Measurements from ENCODE around the gene RFTN1. TPM values are rescaled to one million over a fixed set of nuclear protein-coding genes. Genes with fewer than 3 reads are reported as not detected.
A peak's percentile ranks its signal among the peaks of the same experiment; 100 is the strongest.

Gene RFTN1
- total RNA-seq, 2 experiments from 2014 or later, result 81.8 to 152 TPM

- peak overlapping the region; percentile 93 for H3K27ac ChIP-seq (ENCODE audit: low read depth, low read length, poor library complexity, severe bottlenecking)
- POLR2A ChIA-PET, result interaction anchor here (0.6 to 6.8 kb wide), 9 partner anchors 64 to 207 kb away, joined by 3 to 59 read pairs (median 4); no protein-coding TSS in a partner anchor
- H3K4me1 ChIP-seq (ENCODE audit: insufficient read depth, low read length, poor library complexity, severe bottlenecking), result peaks cover 56% of the 10 kb centered on the region
- H3K79me2 ChIP-seq (ENCODE audit: insufficient read depth, low read depth, low read length), result peaks cover 64% of the 10 kb centered on the region
- peaks cover 24% of the 10 kb centered on the region; the same call in 1 of the 2 replicates for H4K20me1 ChIP-seq (ENCODE audit: insufficient read depth, low read length)
- H3K4me2 ChIP-seq (ENCODE audit: low read length), result peak overlapping the region; percentile 99
- intact Hi-C loops (cut with micrococcal nuclease; ENCODE audit: unreplicated experiment), result no loop called here
- TSS peak; percentile 70 for BruUV-seq (replicated peaks)
- H3K9me3 ChIP-seq (ENCODE audit: low read length), result no peaks in the 10 kb centered on the region; the same call in 1 of the 2 replicates
- CTCF ChIA-PET (ENCODE audit: unreplicated experiment), result interaction anchor here (1.0 kb wide), 1 partner anchor 63 kb away, joined by 3 read pairs; no protein-coding TSS in a partner anchor
- TF ChIP-seq CTCF (conservative IDR thresholded peaks at IDR 0.05; ENCODE audit: low read length) (no peak), EZH2phosphoT487 (IDR thresholded peaks at IDR 0.05; ENCODE audit: borderline replicate concordance, low read depth, low read length) (no peak)
- peaks cover 28% of the 10 kb centered on the region for H3K36me3 ChIP-seq (ENCODE audit: insufficient read depth, low read length)
- peak overlapping the region; percentile 72; the same call in 1 of the 2 replicates for H2AFZ ChIP-seq (ENCODE audit: low read length)
- no peak for DNase-seq (ENCODE audit: low spot score)
- peak overlapping the region; percentile 92 for H3K4me3 ChIP-seq (ENCODE audit: low read depth, low read length, poor library complexity, severe bottlenecking)
- H3K9me2 ChIP-seq (ENCODE audit: insufficient read depth, low read length), result no peaks in the 10 kb centered on the region
Measured at GRCh38 chr3:16514021-16514700, 662 bp upstream of the RFTN1 start.

GRCh38 chr3:16512435-16513140, 911 bp downstream of the RFTN1 start:
- intact Hi-C loops (cut with micrococcal nuclease; ENCODE audit: unreplicated experiment), result loop anchor here (1.0 kb wide), 2 partner anchors 79 to 135 kb away; no protein-coding TSS in a partner anchor
- H3K36me3 ChIP-seq (ENCODE audit: insufficient read depth, low read length), result peaks cover 33% of the 10 kb centered on the region
- ChIA-PET CTCF (ENCODE audit: unreplicated experiment) (interaction anchor here (0.7 to 1.2 kb wide), 5 partner anchors 12 to 146 kb away, joined by 3 to 4 read pairs (median 3); no protein-coding TSS in a partner anchor), POLR2A (interaction anchor here (0.6 to 6.8 kb wide), 20 partner anchors 13 to 670 kb away, joined by 3 to 59 read pairs (median 4); no protein-coding TSS in a partner anchor)
- H3K27ac ChIP-seq (ENCODE audit: low read depth, low read length, poor library complexity, severe bottlenecking), result peak overlapping the region; percentile 93
- H3K4me3 ChIP-seq (ENCODE audit: low read depth, low read length, poor library complexity, severe bottlenecking), result peak overlapping the region; percentile 92
- no peaks in the 10 kb centered on the region for H3K9me2 ChIP-seq (ENCODE audit: insufficient read depth, low read length)
- peak overlapping the region; percentile 87 for H3K4me2 ChIP-seq (ENCODE audit: low read length)
- H2AFZ ChIP-seq (ENCODE audit: low read length), result no peak overlapping the region
- BruUV-seq (replicated peaks), result no TSS peak
- DNase-seq (ENCODE audit: low spot score), result peak; percentile 88
- no peak for TF ChIP-seq EZH2phosphoT487 (IDR thresholded peaks at IDR 0.05; ENCODE audit: borderline replicate concordance, low read depth, low read length)
- TF ChIP-seq CTCF (conservative IDR thresholded peaks at IDR 0.05; ENCODE audit: low read length), result peak; percentile 66; the same call in 1 of the 2 replicates
- H3K9me3 ChIP-seq (ENCODE audit: low read length), result no peaks in the 10 kb centered on the region
- H3K4me1 ChIP-seq (ENCODE audit: insufficient read depth, low read length, poor library complexity, severe bottlenecking), result peaks cover 72% of the 10 kb centered on the region
- H3K79me2 ChIP-seq (ENCODE audit: insufficient read depth, low read depth, low read length), result peaks cover 80% of the 10 kb centered on the region
- H4K20me1 ChIP-seq (ENCODE audit: insufficient read depth, low read length), result peaks cover 40% of the 10 kb centered on the region

Data from OCI-LY7 (cell line).